Cerebellar cortex (tissue), 1 donor: ENCODE measurements around the gene LMAN1L.

Experiments
- DNase-seq: peaks from one replicate; pipeline ENCODE4 v3.0.0-alpha.2; 2015; ENCODE audit warnings: low spot score

Gene LMAN1L

GRCh38 chr15:74816624-74817369 lies 4.2 kb downstream of the LMAN1L start:
- no peak for DNase-seq

DNA sequence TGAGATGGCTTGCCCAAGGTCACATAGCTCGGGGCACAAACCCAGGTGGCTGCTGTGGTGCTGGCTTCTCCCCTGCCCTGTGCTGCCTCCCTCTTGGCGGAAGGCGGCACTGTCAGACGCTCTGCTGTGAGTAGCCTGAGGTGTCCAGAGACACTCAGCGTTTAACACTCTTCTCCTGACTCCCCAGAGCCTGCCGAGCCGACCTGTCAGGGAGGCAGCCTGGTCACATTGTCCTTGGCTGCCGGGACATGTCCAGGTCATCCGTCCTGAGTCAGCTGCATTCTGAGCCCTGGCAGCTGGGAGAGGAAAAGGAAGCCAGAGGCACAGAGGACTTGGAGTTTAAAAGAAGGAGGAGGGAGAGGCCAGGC lies 4.7 kb downstream of the LMAN1L start:
- peak; percentile 57 for DNase-seq

- DNase-seq, result no peak
Measured at GRCh38 chr15:74820056-74820455, 7.4 kb downstream of the LMAN1L start.

DNA sequence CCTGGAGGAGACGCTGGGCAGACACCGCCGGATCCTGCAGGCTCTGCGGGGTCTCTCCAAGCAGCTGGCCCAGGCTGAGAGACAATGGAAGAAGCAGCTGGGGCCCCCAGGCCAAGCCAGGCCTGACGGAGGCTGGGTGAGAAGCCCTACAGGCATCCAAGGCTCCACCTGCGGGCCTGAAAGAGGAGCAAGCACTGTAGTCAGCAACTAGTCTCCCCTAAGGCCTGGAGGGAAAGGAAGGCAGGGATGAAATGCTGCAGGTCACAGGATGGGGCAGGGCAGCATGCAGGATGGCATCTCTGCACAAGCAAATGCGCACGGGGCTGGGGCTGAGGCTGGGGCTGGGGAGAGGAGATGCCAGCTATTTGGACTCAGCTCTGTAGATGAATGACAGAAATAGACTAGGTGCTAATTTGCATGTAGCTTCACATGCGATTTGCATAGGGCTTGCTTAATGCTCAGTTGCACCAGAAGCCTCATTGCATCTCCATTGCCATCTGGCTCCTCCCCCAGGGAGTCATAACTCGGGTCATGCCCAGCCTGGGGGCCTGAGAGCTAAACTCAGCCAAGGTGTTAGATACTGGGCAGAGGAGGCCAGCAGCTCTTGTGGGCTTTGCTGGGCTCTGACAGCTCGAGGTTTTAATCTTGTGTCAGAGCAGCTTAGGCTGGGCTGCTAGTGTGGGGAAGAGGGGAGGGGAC lies 8.6 kb downstream of the LMAN1L start:
- DNase-seq, result peak; percentile 65

DNA sequence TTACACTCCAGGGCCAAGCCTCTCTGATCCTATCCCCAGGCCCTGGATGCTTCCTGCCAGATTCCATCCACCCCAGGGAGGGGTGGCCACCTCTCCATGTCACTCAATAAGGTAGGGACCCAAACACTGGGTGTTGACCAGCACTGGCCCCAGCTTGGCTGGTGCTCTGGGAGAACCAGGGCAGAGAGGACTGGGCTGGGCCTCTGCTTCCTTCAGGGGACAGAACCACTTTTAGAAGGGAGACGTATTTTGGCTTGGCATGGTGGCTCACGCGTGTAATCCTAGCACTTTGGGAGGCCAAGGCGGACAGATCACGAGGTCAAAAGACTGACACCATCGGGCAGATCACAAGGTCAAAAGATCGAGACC lies 9.1 kb downstream of the LMAN1L start:
- no peak for DNase-seq

DNA sequence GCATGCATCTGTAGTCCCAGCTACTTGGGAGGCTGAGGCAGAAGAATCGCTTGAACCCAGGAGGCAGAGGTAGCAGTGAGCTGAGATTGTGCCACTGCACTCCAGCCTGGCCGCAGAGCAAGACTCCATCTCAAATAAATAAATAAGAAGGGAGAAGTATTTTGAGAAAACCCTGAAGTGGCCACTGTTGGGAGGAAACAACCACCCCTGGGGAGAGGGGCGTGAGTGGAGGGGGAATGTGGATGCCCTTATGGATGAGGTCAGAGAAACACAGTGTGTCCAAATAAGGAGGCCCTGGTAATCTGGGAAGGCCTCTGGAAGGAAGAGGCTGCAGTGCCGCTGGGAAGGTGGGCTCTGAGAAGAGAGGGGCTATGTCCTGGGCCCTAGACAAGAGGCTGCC lies 9.6 kb downstream of the LMAN1L start:
- DNase-seq, result no peak

DNA sequence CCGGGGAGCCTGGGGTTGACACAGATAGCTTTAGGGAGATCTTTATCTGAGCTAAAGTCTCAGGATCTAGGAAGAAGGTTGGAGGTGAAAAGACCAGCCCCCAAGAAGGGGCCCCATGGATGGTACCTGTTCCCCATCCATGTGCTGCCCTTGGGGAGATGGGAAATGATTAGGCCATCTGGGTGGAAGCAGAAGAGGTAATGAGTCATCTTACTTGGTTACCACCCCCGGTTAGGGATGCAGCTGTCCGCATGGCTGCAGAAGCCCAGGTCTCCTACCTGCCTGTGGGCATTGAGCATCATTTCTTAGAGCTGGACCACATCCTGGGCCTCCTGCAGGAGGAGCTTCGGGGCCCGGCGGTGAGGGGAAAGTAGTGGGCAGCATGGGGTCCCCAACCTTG lies 10.7 kb downstream of the LMAN1L start:
- no peak for DNase-seq

GRCh38 chr15:74824976-74825375 lies 12.3 kb downstream of the LMAN1L start:
- DNase-seq, result no peak

- no peak for DNase-seq
Measured at GRCh38 chr15:74825866-74826265, 13.2 kb downstream of the LMAN1L start.

- no peak for DNase-seq
Measured at GRCh38 chr15:74826364-74826819, 13.8 kb downstream of the LMAN1L start, which contains the start of gene CPLX3. TSS of gene CPLX3 (plus strand) at chr15:74826627. CDS start at chr15:74826704, 77 bp downstream.

DNA sequence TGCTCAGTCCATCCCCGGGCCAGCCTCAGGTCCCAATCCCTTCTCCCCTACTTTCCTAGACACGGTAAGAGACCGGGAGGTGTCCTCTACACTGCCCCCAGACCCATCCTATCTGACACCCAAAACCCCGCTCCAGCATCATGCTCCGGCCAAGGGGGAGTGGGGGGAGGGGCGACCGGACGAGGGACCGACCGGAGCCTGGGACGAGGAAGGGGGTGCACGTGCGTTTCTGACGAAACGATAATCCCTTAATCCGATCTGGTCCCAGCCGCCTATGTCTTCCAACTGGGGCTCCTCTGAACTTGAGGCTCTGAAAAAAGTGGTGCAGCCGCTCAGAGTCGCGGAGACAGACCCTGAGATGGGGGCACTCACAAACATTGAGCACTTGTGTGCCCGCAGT lies 14.3 kb downstream of the LMAN1L start:
- no peak for DNase-seq

- DNase-seq, result no peak
Measured at GRCh38 chr15:74827614-74828013, 15.0 kb downstream of the LMAN1L start.

GRCh38 chr15:74828835-74829234 lies 16.2 kb downstream of the LMAN1L start:
- no peak for DNase-seq

DNA sequence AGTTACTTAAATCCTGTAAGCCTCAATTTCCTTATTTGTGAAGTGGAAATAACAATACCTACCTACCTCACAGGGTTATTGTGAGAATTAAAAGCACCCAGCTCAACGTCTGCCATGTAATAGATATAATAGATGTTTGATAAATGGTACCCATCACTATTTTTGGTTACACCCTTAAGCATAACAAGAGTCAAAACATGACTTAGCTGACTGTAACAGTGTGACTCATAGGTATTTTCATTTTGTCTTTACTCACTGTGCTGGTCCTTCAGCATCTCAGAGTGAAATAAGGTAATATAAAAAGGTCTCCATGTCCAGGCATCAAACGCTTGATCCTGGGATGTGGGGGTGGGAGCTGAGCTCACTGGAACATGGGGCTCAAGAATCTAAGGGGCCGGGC lies 16.9 kb downstream of the LMAN1L start:
- DNase-seq, result no peak

DNA sequence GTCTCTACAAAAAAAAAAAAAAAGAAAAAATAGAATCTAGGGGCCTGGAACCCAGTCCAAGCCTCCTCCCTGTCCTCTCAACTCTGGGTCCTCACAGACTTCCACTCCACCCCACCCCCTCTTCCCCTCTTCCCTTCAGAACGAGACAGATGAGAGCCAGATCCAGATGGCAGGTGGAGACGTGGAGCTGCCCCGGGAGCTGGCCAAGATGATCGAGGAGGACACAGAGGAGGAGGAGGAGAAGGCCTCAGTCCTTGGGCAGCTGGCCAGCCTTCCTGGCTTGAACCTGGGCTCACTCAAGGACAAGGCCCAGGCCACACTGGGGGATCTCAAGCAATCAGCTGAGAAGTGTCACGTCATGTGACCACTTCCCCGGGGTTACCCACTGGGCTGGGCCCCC lies 17.4 kb downstream of the LMAN1L start:
- DNase-seq, result no peak

GRCh38 chr15:74830868-74831267 lies 18.2 kb downstream of the LMAN1L start:
- peak; percentile 84 for DNase-seq

DNA sequence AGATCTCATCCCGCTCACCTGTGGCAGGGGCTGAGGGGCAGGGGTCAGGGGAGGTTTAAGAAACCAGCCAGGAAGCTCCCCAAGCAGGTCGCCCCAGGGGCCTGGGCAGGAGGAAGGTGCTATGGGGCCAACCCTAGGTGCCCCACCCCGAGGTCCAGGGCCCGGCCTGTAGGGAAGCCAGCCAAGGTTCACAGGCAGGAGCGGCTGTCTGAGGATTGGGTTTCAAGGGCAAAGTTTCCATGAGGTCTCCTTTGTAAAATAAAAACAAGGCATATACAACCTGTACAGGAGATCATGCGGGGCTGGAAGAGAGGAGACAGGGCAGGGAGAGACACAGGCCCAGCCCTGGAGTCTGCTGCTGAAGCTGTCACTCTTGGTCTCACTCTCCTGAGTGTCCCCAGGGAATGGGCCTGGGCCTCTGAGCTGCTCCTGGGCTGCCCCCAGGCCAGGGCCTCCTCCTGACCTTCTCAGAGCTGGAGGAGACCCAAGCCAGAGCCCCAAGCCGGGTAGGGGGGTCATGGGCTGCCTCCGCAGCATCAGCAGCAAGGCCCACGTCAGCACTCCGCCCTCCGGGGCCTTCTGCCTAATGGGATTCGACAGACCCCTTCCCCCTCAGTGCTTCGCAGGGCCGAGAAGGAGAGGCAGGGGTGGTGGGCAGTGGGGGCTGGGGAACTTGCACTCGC lies 19.3 kb downstream of the LMAN1L start:
- DNase-seq, result no peak

DNA sequence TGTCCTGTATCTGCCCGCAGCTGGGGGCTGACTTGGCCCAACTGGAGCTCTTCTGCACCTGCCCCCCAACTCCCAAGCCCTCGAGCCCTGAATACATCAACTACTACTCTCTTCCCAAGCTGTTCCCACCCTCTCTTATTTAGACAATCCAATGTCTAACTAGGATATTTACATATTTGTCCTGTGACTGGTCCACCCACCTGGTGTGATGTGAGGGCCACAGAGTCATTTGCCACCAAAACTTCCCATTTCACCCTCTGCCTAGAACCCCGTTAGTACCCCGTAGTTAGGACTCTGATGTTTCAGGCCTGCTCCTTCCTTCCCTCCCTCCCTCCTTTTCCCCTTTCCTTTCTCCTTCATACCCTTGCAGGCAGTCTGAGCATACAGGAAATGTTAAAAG lies 20.2 kb downstream of the LMAN1L start:
- DNase-seq, result no peak

DNA sequence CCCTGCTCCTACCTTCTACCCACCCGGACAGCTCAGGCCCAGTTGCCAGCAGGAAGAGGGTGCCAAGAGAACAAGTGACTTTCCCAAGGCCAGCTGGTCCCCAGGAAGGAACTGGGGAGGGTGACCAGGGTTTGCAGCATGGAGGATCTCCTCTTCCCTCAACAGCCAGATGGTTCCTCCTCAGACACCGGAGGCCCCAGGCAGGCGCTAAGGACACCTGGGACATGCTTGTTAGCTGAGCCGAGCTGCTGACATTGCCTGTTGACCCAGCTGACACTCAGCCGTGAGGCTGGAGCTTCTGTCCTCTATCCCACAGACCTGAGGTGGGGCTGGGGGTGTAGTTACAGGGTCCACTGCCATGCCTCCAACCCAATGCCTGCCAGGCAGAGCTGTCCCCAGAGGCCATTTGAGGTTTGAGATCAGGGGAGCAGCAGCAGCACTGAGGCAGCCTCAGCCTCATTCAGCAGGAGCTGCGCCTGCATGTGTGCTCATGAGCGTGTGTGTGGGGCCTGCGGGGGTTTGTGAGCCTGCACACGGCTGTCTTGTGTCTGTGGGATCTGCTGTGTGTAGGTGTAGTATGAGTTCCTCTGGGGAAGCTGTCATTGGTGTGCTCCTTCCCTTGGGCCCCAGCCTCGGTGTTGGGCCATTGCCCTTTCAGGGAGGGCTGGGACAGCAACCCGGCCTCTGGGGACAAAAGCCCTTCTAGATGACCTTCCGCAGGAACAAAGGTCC lies 20.9 kb downstream of the LMAN1L start:
- DNase-seq, result no peak

GRCh38 chr15:74835312-74835823 lies 22.7 kb downstream of the LMAN1L start:
- peak; percentile 72 for DNase-seq

DNA sequence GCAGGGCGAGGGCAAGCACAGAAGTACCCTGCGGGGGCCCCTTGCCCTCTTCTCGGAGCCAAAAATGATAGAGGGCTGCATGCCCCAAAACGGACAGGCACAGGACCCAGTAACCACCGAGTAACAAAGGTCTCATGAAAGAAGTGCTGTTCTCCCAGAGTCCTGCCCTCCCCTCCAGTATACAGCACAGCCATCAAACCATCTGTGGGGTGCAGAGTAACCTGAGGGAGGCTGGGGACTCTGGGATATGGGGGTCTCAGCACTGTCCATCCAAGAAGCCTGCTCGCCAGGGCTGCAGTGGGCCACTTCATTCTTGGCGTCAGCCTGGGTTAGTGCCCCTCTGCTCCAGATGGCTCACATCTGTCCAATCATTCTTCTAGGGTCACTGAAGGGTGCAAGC lies 24.2 kb downstream of the LMAN1L start:
- DNase-seq, result no peak

- no peak for DNase-seq
Measured at GRCh38 chr15:74837482-74838136, 25.0 kb downstream of the LMAN1L start.
